ENCODE data around the gene TMEM135. TPM values are rescaled to one million over a fixed set of nuclear protein-coding genes. Genes with fewer than 3 reads are reported as not detected.
"Not testable (repeated sequence)": the region's sequence is repeated elsewhere in the genome, so short reads cannot be mapped to it uniquely, and the experiment has no call there.

Gene TMEM135
- total RNA-seq, 2 donors from 2014 or later = 25.9 to 26.9 TPM

- Histone ChIP-seq H3K36me3 (no peaks in the 10 kb centered on the region), H3K4me1 (ENCODE audit: control insufficient read depth in 1 of 2, low read depth in 2 of 2) (peaks cover 12 to 24% of the 10 kb centered on the region in 2 donors), H3K27ac (no peak overlapping the region), H3K27me3 (replicated peaks; ENCODE audit: insufficient read depth) (no peaks in the 10 kb centered on the region), H3K9me3 (no peaks in the 10 kb centered on the region), H3K4me3 (no peak overlapping the region)
- no peak for ATAC-seq (ENCODE audit: insufficient number of reproducible peaks, low FRiP score, low read depth)
- no peak for DNase-seq (ENCODE audit: low spot score)
- TF ChIP-seq CTCF (IDR thresholded peaks at IDR 0.05) = no peak
These were observed 111.0 kb downstream of the TMEM135 start for GRCh38 chr11:87148749-87149148.

DNA sequence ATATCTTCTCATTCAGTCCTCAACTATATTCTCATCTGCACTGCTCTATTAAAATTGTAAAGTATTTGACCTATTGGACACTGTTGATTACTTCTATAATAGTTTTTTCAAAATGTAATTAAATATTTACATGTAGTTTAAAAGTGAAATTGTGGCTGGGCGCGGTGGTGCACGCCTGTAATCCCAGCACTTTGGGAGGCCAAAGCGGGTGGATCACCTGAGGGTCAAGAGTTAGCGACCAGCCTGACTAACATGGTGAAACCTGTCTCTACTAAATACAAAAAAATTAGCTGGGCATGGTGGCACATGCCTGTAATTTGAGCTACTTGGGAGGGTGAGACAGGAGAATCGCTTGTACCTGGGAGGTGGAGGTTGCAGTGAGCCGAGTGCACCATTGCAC, 112.0 kb downstream of the TMEM135 start:
- ATAC-seq (ENCODE audit: insufficient number of reproducible peaks, low FRiP score, low read depth); H3K36me3 ChIP-seq; H3K9me3 ChIP-seq; DNase-seq (ENCODE audit: low spot score); H3K27me3 ChIP-seq (replicated peaks; ENCODE audit: insufficient read depth); H3K27ac ChIP-seq; H3K4me3 ChIP-seq: not testable (repeated sequence)
- H3K4me1 ChIP-seq (ENCODE audit: control insufficient read depth in 1 of 2, low read depth in 2 of 2) = peaks cover 12 to 24% of the 10 kb centered on the region in 2 donors

DNA sequence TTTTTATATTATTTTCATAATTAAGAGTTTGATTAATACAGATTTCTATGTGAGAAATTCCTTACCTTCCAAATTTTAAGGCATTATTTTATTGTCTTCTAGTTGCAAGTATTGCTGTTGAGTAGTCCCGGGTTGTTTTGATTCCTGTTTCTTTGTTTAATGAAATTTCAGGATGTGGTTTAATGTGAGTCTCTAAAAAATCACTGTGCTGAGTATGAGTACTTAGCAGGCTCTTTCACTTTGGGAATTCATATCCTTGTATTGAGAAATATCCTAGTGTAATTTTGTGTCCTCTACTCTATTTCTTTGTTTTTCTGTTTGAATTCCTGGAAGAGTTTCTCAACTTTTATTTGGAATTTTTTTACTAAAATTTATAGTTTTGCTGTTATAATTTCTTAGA, 113.2 kb downstream of the TMEM135 start:
- Histone ChIP-seq H3K27ac (no peak overlapping the region), H3K36me3 (no peaks in the 10 kb centered on the region), H3K9me3 (no peaks in the 10 kb centered on the region), H3K4me1 (ENCODE audit: control insufficient read depth in 1 of 2, low read depth in 2 of 2) (peaks cover 19 to 24% of the 10 kb centered on the region in 2 donors), H3K27me3 (replicated peaks; ENCODE audit: insufficient read depth) (no peaks in the 10 kb centered on the region), H3K4me3 (no peak overlapping the region)
- no peak for TF ChIP-seq CTCF (IDR thresholded peaks at IDR 0.05)
- ATAC-seq (ENCODE audit: insufficient number of reproducible peaks, low FRiP score, low read depth) (no peak), DNase-seq (ENCODE audit: low spot score) (no peak)

DNA sequence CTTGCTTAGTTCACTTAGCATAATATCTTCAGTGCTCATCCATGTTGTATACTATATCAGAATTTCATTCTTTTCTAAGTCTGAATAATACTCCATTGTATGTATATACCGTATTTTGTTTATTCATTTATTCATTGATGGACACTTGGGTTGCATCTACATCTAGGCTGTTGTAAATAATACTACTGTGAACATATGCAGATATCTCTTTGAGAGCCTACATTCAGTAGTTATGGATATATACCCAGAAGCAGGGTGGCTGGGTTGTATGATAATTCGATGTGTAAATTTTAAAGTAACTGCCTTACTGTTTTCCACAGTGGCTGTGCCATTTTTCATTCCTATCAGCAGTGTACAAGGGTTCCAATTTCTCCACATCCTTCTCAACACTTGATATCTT, 116.5 kb downstream of the TMEM135 start:
- ATAC-seq (ENCODE audit: insufficient number of reproducible peaks, low FRiP score, low read depth) = no peak
- H3K4me3 ChIP-seq = no peak overlapping the region

DNA sequence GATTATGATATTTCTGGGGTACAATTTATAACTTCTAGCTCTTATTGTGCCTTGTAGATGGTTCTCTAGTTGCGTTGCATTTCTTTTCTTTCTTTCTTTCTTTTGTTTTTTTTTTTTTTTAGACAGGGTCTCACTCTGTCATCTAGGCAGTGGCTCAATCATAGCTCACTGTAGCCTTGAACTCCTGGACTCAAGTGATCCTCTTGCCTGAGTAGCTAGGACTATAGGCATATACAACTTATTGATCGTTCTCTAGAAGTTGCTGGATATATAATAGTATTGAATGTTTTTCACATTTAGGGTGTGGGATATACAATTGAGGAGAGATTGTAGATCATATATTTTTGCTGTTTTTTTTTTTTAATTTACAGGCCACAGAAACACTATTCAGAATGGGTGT, 119.2 kb downstream of the TMEM135 start:
- Histone ChIP-seq H3K27ac (no peak overlapping the region), H3K27me3 (replicated peaks; ENCODE audit: insufficient read depth) (no peaks in the 10 kb centered on the region), H3K36me3 (no peaks in the 10 kb centered on the region), H3K4me1 (ENCODE audit: control insufficient read depth in 1 of 2, low read depth in 2 of 2) (peaks cover 1 to 7% of the 10 kb centered on the region in 2 donors), H3K4me3 (no peak overlapping the region), H3K9me3 (no peaks in the 10 kb centered on the region)
- ATAC-seq (ENCODE audit: insufficient number of reproducible peaks, low FRiP score, low read depth) (no peak), DNase-seq (ENCODE audit: low spot score) (no peak)
- no peak for TF ChIP-seq CTCF (IDR thresholded peaks at IDR 0.05)

More for the DNA sequence above, 116.5 kb downstream of the TMEM135 start:
- Histone ChIP-seq H3K36me3 (no peaks in the 10 kb centered on the region), H3K27me3 (replicated peaks; ENCODE audit: insufficient read depth) (no peaks in the 10 kb centered on the region), H3K4me1 (ENCODE audit: control insufficient read depth in 1 of 2, low read depth in 2 of 2) (peaks cover 16 to 23% of the 10 kb centered on the region in 2 donors), H3K9me3 (no peaks in the 10 kb centered on the region), H3K27ac (no peak overlapping the region)
- TF ChIP-seq CTCF (IDR thresholded peaks at IDR 0.05) = no peak
- DNase-seq (ENCODE audit: low spot score) = no peak

- ATAC-seq (ENCODE audit: insufficient number of reproducible peaks, low FRiP score, low read depth); H3K9me3 ChIP-seq; H3K4me3 ChIP-seq; H3K36me3 ChIP-seq; DNase-seq (ENCODE audit: low spot score); H3K27ac ChIP-seq; H3K27me3 ChIP-seq (replicated peaks; ENCODE audit: insufficient read depth): not testable (repeated sequence)
- peaks cover 7 to 15% of the 10 kb centered on the region in 2 donors for H3K4me1 ChIP-seq (ENCODE audit: control insufficient read depth in 1 of 2, low read depth in 2 of 2)
These were observed 131.3 kb downstream of the TMEM135 start for GRCh38 chr11:87169076-87169475.
